ENCODE results near the gene MGST3.

DNA sequence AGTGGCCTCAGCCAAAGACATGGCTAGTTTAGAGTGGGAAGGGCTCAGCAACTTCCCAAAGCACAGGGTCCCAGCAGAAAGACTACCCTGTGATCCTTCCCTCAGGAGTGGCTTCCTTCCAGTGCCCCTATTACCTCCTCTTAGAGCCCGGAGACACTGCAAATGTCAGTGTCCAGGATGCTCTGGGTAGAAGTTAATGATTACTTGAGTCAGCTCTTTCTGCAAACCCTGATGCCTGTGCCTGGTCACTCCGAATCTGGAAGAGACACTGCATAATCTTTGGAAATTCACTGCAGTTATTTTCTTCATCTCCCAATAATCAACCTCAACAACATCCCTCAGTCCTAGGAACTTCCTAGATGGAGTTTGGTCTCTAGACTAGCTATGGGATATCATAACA is 27.2 kb upstream of the MGST3 start:
- TF ChIP-seq, protein P1, sequence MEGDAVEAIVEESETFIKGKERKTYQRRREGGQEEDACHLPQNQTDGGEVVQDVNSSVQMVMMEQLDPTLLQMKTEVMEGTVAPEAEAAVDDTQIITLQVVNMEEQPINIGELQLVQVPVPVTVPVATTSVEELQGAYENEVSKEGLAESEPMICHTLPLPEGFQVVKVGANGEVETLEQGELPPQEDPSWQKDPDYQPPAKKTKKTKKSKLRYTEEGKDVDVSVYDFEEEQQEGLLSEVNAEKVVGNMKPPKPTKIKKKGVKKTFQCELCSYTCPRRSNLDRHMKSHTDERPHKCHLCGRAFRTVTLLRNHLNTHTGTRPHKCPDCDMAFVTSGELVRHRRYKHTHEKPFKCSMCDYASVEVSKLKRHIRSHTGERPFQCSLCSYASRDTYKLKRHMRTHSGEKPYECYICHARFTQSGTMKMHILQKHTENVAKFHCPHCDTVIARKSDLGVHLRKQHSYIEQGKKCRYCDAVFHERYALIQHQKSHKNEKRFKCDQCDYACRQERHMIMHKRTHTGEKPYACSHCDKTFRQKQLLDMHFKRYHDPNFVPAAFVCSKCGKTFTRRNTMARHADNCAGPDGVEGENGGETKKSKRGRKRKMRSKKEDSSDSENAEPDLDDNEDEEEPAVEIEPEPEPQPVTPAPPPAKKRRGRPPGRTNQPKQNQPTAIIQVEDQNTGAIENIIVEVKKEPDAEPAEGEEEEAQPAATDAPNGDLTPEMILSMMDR (IDR thresholded peaks at IDR 0.05) = no peak
- TF ChIP-seq POLR2A (IDR thresholded peaks at IDR 0.05; ENCODE audit: low read length) (no peak), EHMT2 (IDR thresholded peaks at IDR 0.05; ENCODE audit: low read depth) (no peak), EP300 (IDR thresholded peaks at IDR 0.05) (no peak), KDM1A (IDR thresholded peaks at IDR 0.05; ENCODE audit: low read depth) (no peak), JUNB (IDR thresholded peaks at IDR 0.05) (no peak), POLR2AphosphoS2 (conservative IDR thresholded peaks at IDR 0.05; ENCODE audit: low read length) (no peak), ESRRA (IDR thresholded peaks at IDR 0.05; ENCODE audit: borderline replicate concordance, low read length) (no peak), PHF8 (IDR thresholded peaks at IDR 0.05; ENCODE audit: borderline replicate concordance, low read depth) (no peak), CHD4 (IDR thresholded peaks at IDR 0.05; ENCODE audit: borderline replicate concordance) (no peak), SREBF2 (IDR thresholded peaks at IDR 0.05) (no peak)

Measured in A549 (cell line).